ENCODE measurements around the gene DIP2B.

Gene DIP2B

GRCh38 chr12:50617657-50618056 lies 112.9 kb downstream of the DIP2B start:
- no peak for DNase-seq

GRCh38 chr12:50618864-50619609 lies 114.3 kb downstream of the DIP2B start:
- DNase-seq: peak; percentile 40

GRCh38 chr12:50619610-50619958 lies 114.8 kb downstream of the DIP2B start:
- DNase-seq: no peak

GRCh38 chr12:50620109-50620977 lies 115.6 kb downstream of the DIP2B start:
- DNase-seq: peak; percentile 47

GRCh38 chr12:50620978-50621360 lies 116.2 kb downstream of the DIP2B start:
- no peak for DNase-seq

GRCh38 chr12:50621399-50622300 lies 116.9 kb downstream of the DIP2B start:
- DNase-seq: no peak

GRCh38 chr12:50625029-50625925 lies 120.5 kb downstream of the DIP2B start:
- DNase-seq: no peak

- no peak for DNase-seq
Measured at GRCh38 chr12:50626026-50626425, 121.2 kb downstream of the DIP2B start.

- no peak for DNase-seq
Measured at GRCh38 chr12:50627491-50627890, 122.7 kb downstream of the DIP2B start.

- DNase-seq: no peak
Measured at GRCh38 chr12:50628394-50628793, 123.6 kb downstream of the DIP2B start.

- DNase-seq: no peak
Measured at GRCh38 chr12:50633955-50634354, 129.2 kb downstream of the DIP2B start.

GRCh38 chr12:50634379-50634778 lies 129.6 kb downstream of the DIP2B start:
- no peak for DNase-seq

GRCh38 chr12:50635364-50635763 lies 130.6 kb downstream of the DIP2B start:
- no peak for DNase-seq

- DNase-seq: no peak
Measured at GRCh38 chr12:50635857-50636256, 131.1 kb downstream of the DIP2B start.

GRCh38 chr12:50636505-50636904 lies 131.7 kb downstream of the DIP2B start:
- DNase-seq: no peak

- peak; percentile 52 for DNase-seq
Measured at GRCh38 chr12:50637870-50638481, 133.2 kb downstream of the DIP2B start.

GRCh38 chr12:50638482-50638880 lies 133.7 kb downstream of the DIP2B start:
- no peak for DNase-seq

- DNase-seq: no peak
Measured at GRCh38 chr12:50639721-50640120, 134.9 kb downstream of the DIP2B start.

- DNase-seq: no peak
Measured at GRCh38 chr12:50640321-50640939, 135.6 kb downstream of the DIP2B start.

GRCh38 chr12:50641566-50641965 lies 136.8 kb downstream of the DIP2B start:
- no peak for DNase-seq

GRCh38 chr12:50642035-50642451 lies 137.3 kb downstream of the DIP2B start:
- no peak for DNase-seq

Data from NCI-H774 (cell line).